HuH-7.5 (cell line): ENCODE measurements around the gene PLCB4.
"Not testable (repeated sequence)": the region's sequence is repeated elsewhere in the genome, so short reads cannot be mapped to it uniquely, and the experiment has no call there.

Experiments
- DNase-seq: peaks from one replicate; pipeline ENCODE4 v3.0.0; 2011; ENCODE audit warnings: low spot score

PLCB4 gene

DNA sequence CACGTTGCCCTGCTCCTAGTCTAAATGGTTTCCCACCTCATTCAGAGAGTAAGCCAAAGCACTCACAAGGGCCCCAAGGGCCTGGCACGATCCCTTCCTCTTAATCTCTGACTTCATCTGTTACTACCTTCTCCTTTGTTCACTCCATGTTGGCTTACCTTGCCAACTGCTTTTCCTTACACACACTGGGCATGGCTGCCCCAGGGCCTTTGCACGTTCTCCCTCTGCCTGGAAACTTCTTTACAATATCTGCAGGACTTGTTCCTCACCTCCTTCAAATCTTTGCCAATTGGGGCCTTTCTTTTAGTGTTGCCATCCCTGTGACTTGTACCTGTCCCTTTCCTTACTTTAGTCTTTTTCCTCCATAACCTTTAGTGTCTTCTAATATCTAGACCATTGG lies 73.9 kb downstream of the PLCB4 start:
- DNase-seq: no peak

DNA sequence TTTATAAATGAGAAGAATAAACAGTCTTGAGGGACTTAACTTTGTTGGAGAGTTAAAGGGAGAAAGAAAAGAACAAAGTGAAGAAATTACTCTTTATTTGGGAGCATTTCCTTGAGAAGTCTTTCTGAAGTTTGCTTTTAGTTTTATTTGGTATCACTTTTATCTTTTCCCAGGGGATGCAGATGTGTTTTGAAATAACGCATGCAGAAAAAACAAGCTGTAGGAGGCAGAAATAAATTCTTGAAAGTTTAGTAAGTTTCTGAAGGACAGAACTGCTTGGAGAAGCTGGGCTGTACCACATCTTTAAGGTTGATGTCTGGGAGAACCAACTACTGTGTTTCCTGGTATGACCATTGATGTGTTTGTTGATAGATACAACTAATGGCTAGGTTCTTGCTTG lies 75.0 kb downstream of the PLCB4 start:
- DNase-seq: no peak

DNA sequence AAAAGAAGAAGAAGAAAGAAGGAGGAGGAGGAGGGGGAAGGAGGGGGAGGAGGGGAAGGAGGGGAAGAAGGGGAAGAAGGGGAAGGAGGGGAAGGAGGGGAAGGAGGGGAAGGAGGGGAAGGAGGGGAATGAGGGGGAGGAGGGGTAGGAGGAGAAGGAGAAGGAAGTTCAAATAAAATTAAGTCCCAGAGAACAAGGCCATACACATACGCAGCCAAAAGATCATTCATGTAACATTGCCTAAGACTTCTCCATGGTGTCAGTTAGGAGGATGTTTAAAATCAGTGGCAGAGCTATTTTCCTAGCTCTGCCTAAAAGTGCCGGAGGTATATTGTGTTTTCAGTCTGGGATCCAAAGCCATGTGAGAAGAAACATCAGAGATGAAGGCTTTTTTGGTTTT lies 75.8 kb downstream of the PLCB4 start:
- DNase-seq: no peak

DNA sequence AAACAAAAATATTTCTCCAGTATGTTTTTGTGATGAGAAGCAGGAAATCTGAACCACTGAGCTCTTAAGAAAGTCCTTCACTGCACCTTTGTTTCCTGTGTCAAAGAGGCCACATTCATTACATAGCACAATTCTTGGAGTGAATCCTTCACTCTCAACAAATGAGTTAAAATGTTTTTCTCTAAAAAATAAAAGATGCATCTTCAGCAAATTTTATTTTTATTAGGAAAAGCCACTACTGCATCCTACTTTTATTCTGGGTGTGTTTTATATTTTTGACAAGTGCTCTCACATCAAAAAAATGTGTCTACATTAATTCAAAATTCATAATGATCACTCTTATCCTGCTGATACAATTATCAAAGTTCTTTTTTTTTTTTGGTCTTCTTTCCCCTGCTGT lies 76.3 kb downstream of the PLCB4 start:
- DNase-seq: no peak

DNA sequence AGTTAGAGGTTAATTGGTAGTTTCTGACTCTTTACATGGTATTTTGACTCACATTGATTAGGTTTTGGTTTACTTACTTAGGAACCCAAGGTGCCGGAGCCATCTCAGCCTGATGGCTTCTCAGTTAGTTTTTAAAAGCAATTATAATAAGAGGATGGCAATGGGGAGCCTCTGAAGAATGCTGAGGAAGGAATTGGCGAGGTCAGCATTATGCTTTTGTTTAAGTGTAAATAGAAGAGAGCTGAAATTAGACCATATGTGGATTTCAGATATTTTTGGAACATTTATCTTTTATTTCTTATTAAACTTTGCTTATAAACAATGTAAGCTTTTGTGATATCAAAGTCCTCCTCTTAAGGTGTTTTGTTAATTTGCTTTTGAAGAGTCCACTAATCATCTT lies 77.8 kb downstream of the PLCB4 start:
- DNase-seq: no peak

DNA sequence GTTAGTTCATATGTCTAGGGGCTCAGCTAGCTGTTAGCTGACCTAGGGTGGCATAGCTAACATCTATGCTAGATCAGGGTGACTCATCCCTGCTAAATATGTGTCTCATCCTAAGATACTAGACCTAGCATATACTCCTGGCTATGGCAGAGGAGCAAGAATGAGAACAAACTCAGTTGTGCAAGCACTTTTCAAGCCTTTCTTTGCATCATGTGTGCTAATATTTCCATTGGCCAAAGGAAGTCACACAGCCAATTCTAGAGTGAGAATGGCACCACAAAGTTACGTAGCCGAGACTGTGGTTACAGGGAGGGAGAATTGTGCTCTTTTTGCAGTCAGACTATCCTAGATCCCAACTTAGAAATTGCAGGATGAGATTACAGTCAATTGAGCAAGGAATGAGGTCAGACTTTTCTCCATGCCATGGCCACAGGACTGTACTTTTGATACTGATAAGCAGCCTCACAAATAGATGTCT lies 78.7 kb downstream of the PLCB4 start:
- DNase-seq: no peak

DNA sequence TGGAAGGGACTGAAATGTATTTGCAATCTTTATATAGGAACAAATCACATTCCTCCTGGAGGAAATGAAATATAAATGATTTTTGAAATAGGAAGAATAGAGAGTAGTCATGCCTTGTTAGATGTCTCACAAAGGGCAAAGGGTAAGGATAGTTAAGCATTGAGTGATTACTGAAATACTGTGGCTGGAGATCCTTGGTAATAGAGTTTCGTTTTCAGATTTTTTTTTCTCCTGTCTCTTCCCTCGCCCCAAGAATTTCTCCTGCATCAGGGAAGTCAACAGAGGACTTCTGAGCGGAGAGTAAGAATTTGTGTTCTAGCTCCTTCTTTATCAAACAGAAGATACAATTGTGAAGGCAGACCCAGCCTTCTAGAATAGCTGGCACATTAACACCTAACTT lies 79.4 kb downstream of the PLCB4 start:
- no peak for DNase-seq

DNA sequence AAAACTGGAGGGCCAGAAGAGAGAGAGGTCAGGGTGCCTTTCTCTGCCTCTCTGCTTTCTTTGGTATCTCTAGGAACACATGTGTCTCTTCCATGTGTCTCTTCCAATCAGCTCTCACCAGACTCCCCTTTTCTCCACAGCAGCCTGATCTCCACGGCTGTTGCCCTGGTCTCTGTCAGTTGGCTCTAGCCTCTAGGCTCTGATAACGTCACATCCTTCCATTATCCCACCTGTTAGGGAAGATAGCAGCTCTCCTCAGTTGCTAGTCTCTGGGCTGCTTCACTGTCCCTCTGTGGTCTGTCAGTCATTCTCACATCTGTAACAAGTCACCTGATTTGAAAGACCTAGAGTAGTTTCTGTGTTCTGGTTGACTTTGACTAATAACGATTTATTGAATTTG lies 80.2 kb downstream of the PLCB4 start:
- no peak for DNase-seq

DNA sequence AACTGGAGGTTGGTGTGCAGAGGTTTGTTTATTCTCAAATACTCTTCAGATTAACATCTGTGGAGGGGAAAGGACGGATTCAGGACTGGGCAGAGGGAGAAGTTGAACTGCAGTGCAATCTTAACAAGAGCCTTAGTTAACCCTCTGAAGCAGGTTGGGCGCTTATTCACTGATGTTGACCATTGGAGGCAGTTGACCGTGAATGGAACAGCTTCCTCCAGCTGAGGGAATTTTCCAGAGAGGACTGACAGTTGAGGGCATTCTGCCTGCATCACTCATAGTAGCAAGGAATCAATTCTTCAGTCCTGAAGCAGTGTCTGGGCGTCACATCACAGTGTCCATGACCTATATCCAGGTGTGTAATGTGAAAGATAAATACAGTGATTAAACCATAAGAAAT lies 80.9 kb downstream of the PLCB4 start:
- DNase-seq: no peak

DNA sequence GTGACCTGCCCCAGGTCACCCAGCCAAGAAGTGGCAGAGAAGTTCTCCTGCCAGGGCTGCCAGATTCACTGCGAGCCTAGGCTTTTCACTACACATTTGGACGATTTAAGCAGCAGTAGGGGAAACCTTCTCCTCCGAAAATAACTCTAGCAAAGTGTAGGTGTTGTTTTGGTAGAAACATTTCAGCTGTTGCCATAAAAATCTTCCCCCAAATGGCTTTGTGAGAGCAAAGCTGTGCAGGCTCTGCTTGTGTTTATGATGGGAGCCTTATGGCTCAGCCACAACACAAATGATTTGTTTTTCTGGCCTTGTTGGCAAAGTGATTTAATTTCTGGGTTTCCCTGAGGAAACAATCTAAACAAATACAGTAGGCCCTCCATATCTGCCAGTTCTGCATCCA lies 81.8 kb downstream of the PLCB4 start:
- DNase-seq: no peak

DNA sequence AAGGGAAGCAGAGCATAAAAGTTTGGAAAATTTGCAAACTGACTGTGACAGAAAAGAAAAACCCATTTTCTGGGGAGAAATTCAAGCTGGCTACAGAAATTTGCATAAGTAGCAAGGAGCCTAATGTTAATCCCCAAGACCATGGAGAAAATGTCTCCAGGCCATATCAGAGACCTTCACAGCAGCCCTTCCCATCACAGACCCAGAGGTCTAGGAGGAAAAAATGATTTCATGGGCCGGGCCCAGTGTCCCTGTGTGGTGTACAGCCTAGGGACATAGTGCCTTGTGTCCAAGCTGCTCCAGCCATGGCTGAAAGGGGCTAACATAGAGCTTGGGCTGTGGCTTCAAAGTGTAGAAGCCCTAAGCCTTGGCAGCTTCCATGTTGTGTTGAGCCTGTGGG lies 83.3 kb downstream of the PLCB4 start:
- DNase-seq: not testable (repeated sequence)

DNA sequence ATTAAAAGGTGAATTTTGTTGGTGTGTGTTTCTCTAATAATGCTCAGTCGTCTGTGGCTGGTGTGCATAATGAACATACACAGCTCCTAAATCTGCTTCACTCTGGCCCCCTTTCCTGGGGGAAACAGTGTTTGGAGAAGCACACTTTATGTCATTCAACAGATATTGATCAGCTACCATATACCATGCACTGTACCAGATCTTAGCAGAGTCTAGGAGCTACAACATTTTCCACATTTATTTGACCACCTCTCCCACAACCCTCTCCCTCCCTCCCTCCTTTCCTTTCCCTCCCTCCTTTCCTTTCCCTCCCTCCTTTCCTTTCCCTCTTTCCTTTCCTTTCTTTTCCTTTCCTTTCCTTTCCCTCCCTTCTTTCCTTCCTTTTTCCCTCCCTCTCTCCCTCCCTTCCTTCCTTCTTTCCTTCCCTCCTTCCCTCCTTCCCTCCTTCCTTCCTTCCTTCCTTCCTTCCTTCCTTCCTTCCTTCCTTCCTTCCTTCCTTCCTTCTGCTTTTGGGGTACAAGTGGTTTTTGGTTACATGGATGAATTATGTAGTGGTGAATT lies 85.7 kb downstream of the PLCB4 start:
- DNase-seq: no peak

DNA sequence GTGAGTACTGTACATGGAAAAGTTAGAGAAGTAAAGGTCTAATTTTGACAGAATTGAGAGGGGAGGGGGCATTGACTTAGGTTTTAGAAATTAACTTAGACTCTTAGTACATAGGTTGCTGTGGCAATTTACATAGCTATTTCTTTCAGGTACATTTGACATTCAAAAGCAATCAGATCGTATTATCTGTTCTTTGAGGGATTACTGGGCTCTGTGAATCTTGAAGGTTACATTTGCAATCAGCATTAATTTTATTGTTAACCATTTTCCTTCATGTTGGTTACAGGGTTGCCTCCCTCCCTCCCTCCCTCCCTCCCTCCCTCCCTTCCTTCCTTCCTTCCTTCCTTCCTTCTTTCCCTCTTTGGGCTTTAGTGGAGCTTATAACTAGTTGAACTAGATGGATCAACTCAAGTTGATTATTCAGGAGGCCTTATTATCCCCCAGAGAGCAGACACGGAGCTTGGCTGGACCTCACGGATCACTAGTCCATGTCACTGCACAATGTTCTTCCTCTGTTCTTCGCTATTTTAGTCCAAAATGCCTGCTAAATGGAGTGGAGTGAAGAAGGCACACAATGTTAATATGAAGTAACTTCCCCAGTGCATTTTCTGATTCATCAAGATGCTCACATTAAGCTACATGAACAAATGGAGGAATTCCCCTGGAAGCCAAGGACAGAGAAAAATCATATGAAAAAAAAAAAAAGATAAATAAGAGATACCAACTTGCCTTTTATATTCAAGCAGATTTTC lies 87.8 kb downstream of the PLCB4 start:
- no peak for DNase-seq

DNA sequence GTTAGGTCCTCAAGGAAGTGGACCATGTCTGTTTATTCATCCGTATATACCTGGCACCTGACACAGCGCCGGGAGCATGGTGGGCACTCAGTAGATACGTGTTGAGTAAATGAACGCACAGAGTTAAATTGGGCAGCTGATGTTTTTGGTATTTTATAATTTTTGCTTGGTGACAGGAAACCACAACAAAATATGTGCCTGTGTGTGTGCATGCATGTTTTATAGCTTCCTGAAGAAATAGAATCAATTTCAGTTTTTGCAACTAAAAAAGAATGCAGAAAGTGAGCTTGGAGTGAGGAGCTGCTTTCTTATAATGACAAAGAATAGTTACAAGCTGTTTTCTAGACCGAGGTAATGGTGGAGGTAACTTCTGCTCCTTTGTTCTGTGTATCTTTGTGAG lies 91.4 kb downstream of the PLCB4 start:
- DNase-seq: no peak

DNA sequence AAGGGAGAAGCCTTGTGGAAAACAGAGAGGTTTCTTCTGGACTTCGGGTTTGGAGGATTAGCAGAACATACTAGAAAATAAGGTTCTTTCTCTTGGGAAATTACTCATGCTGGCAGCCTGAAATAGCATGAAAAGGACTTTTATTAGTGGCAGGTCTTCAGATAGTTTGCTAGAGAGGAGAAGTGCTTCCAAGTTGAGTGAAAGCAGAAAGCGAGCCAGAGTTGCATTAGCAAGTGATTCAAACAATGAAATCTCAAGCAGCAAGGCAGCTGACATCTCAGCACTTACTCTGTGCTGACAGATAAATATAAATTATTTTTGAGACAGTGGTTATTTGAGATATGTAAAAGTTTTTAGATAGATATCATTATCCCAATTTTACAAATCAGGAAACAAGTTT lies 91.9 kb downstream of the PLCB4 start:
- no peak for DNase-seq

DNA sequence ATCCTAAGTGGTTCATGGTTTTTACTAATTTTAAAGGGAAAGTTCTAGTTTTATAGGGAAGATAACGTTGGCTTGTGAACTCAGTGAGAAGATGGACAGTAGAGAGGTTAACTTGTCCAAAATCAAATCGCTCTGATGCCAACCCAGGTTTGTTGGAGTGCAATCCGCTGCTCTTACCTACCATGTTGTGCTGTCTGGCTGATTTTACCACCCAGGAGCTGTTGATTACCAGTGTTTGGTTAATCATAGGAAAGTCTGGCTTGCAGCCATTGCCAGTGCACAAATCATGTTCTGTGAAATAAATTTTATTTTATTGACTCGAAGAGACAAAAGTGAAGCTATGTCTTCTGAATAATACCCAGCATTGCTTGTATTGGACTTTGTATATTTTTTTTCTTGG lies 92.4 kb downstream of the PLCB4 start:
- no peak for DNase-seq

DNA sequence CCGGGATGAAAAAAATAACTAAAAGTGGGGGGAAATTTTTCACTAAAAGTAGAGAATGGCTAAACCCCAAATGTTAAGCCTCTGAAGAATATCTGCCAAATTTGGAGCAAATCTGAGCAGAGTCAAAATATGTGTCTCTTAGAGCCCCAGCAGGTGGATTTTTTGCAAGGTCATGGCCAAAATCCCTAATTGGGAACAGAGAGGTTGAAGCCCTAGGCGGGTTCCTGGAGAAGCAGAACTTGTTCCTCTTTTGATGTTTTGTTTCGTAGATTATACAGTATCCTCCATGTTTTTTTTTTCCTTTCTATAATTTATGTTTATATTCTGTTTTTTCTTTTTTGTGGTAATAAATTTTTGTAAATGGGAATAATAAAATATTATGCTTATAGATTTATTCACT lies 94.4 kb downstream of the PLCB4 start:
- no peak for DNase-seq

DNA sequence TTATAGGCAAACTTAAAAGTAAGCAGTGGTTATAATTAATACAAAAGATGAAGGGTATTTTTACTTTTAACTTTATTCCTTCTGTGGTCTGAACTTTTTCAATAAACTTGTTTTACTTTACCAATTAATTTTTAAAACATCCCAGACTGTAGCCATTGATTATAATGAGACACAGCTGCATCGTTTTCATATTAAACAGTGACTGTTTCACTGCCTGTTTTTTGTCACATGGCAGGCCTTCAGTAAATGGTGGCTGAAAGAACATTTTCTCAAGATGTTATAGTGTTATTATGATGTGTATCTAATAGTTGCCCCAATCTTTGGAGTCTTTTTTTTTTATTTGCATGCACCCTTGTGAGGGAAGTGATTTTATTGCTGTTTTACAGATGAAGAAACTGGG lies 95.1 kb downstream of the PLCB4 start:
- DNase-seq: no peak

DNA sequence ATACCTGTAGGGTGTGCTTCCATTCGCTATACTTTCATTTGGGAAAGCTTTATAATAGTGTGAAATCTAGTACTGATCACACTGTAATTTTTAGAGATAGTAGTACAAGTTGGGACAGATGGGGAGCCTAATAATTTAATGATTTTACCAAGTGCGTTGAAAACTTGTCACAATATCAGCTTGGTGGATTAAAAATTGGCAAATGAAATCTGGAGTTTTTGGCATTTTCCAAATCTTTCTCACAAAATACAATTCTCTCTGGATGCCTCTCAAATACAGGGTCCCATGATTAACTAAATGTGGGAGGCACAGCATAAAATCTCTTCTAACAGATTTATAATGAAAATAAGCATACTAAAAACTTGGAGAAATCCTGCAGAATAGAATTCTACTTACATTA lies 96.4 kb downstream of the PLCB4 start:
- no peak for DNase-seq

DNA sequence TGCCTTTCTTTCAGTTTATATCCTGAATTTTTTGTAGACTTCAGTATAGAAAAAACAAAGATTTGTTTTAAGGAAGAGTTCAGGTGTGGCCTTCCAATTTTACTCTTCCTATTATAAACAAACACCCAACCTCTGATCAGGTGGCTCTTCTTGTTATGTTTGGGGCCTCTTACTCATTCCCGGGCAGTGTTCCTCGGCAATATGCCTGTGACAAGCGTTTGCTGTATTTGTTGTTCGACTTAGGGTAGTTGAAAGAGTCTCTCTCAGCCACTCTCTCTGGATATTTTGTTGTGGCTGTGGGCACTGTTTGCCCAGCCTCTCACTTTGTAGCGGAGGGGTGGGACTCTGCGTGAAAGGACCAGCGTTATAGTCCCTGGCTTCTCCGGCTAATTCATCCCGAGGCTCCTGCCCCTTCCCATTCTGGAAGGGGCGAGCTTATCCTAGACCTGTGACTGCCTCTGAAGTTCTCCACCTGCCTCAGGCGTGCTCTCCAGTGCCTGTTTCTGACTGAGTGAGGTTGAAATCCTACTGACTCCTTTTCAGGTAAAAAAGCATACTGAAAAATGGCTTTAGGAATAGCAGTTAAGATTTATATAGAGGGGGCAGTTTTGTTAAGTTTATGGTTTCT lies 97.4 kb downstream of the PLCB4 start:
- DNase-seq: no peak

DNA sequence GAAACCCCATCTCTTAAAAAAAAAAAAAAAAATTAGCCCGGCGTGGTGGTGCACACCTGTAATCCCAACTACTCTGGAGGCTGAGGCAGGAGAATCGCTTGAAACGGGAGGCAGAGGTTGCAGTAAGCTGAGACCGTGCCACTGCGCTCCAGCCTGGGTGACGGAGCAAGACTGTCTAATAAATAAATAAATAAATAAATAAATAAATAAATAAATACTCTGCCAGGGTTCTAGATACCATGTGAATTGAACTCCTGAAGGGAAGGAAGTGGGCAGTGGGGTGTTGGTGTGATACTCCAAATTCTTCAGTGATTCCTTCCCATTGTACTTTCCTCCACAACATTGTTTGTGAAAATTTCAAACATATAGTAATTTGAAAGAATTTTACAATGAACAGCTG lies 100.5 kb downstream of the PLCB4 start:
- no peak for DNase-seq

DNA sequence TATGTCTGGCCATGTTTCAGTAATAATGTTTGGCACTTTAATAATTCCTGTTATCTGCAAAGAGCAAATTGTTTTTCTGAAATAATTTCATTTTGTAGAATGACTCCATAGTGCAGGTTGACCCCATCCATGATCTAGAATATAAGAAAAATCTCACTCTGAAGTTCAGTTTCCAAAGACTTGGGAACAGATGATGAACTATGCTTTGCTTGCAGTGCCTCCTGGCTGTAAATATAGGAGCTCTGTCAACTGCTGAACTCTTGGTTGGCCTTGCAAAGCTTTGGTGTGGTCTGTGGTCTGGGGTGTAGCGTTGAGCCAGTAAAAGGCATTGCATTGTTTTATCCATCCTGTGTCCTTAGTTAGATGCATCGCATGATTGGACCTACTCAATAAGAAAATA lies 104.0 kb downstream of the PLCB4 start:
- DNase-seq: no peak

DNA sequence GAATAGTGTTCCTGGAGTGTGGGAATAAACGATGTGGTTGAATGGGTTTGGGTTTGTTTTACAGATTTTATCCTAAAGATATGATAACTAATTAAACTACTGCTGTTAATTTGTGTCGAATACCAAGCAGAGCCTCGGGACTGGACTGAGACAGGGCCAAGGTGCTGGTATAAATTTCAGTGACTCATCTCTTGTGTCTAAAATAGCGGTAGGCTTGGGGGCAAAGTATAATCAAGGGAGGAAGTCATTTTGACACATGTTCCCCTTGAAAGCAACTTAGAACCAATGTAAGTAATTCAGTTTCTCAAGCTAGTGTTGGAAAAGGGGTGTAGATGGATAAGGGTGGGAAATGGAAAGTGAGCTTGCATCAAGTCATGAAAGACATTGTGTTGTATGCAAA lies 108.4 kb downstream of the PLCB4 start:
- no peak for DNase-seq
